Measurements from ENCODE around the gene SLC22A13.

DNA sequence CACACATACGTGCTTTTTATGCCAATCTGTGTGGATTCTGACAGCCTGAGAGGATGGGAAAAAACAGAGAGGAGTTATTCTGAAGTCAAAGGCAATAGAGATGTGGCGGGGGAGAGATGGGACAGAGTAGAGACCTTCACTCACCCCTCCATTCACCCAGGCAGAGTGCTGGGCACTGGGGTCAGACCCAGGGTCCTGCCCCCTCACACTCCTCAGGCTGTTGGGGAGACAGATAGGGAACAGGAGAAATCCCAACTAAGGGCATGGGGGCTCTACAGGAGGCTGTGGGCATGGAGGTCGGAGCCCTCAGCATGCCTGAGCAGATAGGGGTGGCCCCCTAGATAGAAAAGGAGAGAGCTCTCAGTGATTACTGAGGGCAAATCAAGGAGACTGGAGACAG is 46.7 kb downstream of the SLC22A13 start:
- TF ChIP-seq, protein P1, sequence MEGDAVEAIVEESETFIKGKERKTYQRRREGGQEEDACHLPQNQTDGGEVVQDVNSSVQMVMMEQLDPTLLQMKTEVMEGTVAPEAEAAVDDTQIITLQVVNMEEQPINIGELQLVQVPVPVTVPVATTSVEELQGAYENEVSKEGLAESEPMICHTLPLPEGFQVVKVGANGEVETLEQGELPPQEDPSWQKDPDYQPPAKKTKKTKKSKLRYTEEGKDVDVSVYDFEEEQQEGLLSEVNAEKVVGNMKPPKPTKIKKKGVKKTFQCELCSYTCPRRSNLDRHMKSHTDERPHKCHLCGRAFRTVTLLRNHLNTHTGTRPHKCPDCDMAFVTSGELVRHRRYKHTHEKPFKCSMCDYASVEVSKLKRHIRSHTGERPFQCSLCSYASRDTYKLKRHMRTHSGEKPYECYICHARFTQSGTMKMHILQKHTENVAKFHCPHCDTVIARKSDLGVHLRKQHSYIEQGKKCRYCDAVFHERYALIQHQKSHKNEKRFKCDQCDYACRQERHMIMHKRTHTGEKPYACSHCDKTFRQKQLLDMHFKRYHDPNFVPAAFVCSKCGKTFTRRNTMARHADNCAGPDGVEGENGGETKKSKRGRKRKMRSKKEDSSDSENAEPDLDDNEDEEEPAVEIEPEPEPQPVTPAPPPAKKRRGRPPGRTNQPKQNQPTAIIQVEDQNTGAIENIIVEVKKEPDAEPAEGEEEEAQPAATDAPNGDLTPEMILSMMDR (IDR thresholded peaks at IDR 0.05; ENCODE audit: low read length): no peak
- TF ChIP-seq EZH2 (IDR thresholded peaks at IDR 0.05; ENCODE audit: borderline replicate concordance, low read length): no peak

Measured in OCI-LY1 (cell line).